HG02885 (cell line): ENCODE data around the gene ZNG1A.
"Not testable (repeated sequence)": the region's sequence is repeated elsewhere in the genome, so short reads cannot be mapped to it uniquely, and the experiment has no call there.

Experiments used
- ATAC-seq: cut with Tn5 transposase; IDR thresholded peaks from one replicate; pipeline ENCODE4 v1.9.1; 2021; ENCODE audit warnings: mild to moderate bottlenecking; ENCODE audit not compliant: unreplicated experiment, poor library complexity

ZNG1A gene

GRCh38 chr9:100430-100829 lies 78.4 kb downstream of the ZNG1A start:
- not testable (repeated sequence) for ATAC-seq

GRCh38 chr9:99867-100266 lies 79.0 kb downstream of the ZNG1A start:
- not testable (repeated sequence) for ATAC-seq

DNA sequence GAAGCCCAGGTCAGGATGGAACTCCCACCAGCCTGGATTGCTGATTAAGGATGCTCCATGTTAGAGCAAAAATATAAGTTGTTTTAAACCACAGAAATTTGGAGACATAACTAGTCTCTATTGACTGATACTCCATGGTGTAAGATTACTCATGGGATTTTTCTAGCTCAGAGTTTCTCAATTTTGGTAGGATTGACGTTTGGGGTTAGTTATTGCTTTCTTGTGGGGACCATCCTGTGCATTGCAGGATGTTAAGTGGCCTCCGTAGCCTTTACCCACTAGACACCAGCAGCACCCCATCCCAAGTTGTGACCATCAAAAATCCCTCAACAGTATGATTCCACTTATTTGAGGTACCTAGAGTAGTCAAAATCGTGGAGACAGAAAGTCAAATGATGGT lies 80.1 kb downstream of the ZNG1A start:
- not testable (repeated sequence) for ATAC-seq

DNA sequence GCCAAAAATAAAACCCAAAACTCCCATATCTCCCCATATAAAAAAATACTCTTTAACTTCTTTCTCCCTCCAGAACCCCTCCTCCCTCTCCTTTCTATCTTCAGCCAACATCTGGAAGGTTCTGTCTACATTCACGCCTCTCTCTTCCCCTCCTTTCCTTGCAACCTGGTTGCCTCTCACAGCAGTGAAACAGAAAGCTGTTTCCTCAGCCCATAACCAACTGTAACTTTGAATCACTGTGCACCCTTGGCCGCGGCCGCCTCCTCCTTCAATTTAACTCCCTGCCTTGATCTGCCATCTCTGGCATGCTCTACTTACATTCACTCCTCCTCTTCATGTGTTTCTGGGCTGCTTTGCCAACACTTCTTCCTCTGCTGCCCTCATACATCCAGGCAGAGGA lies 83.9 kb downstream of the ZNG1A start:
- not testable (repeated sequence) for ATAC-seq

DNA sequence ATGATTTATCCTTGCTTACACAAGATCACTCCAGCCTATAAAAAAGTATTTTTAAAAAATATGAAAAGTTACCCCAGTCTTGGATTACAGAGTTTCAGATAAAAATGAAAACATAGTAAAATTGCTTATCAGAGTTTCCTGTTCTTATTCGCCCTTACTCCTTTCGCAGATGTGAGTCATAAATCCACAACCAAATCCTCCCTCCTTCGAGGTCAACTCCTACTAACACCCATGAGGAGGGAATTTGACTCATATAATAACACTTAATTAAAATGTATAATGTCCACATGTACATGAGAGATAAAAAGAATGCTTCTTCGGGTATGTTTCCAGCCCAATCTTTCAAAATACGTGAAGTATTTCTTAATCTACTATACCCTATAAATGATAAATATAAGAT lies 84.5 kb downstream of the ZNG1A start:
- ATAC-seq, result not testable (repeated sequence)

DNA sequence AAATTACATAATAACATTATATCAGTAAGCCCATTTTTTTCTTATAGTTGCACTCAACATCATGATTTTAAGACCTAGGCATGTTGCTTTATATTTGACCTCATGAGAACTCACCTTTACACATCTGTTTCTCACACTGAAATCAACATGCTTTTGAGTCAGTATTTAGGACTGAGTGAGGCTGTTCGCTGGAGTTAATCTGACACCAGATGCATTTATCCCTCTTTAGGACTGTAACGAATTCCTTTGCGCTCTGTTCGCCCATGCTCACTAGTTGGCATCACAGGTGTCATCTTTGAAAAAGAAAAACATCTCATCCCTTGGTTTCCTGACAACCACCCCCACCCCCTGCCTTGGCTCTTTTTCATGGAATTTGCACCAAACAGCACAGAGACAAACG lies 84.9 kb downstream of the ZNG1A start:
- not testable (repeated sequence) for ATAC-seq

- not testable (repeated sequence) for ATAC-seq
Measured at GRCh38 chr9:90851-91250, 88.0 kb downstream of the ZNG1A start.

DNA sequence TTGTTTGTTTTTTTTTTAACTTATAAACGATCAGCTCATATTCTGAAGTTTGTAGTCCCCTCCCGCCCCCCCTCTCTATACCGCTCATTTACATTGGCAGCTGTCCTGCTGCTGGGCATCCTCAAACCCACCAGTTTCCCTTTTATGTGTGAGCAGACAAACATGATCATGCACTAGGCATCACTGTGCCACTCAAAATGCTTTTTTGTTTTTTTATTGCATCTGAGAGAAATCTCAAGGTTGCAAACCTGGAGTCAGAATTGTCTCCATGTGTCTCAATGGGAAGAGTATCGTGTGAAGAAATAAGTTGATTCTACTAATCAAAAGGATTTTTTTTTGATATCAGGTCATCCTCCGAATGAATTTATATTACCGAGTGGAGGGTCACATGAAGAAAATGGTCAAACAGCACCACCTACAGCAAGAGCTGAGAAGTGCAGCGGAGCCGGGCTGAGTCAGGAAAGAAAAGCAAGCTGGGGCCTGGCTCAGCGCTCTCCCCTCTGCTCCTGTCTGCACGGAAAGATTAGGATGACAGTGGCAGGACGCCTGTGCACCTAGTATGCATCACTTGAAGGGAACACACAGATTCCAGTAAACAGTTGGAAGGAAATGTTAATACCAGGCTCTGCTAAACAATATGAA lies 90.3 kb downstream of the ZNG1A start:
- peak; percentile 87 for ATAC-seq

- ATAC-seq, result not testable (repeated sequence)
Measured at GRCh38 chr9:87860-88259, 91.0 kb downstream of the ZNG1A start.

GRCh38 chr9:87105-87504 lies 91.8 kb downstream of the ZNG1A start:
- not testable (repeated sequence) for ATAC-seq

DNA sequence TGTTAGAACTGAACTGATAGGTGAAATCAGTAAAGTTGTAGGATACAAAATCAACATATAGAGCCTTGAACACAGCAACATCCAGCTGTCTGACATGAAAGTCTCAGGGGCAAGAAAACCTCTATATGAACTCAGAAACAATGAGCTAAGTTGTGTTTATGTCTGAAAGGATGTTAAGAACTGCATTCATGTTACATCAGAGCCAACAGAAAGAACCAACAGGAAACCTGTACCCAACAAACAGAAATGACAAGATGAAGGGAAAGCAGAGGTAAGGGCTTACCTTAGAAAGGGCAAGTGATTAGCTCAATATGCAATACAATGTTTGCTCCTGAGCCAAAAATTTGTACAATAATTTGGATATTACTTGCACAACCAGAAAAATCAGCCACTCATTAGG lies 92.2 kb downstream of the ZNG1A start:
- ATAC-seq, result not testable (repeated sequence)

- ATAC-seq, result not testable (repeated sequence)
Measured at GRCh38 chr9:82932-83689, 95.7 kb downstream of the ZNG1A start.

GRCh38 chr9:78333-78732 lies 100.5 kb downstream of the ZNG1A start:
- not testable (repeated sequence) for ATAC-seq

GRCh38 chr9:76389-76788 lies 102.5 kb downstream of the ZNG1A start:
- ATAC-seq, result not testable (repeated sequence)

- not testable (repeated sequence) for ATAC-seq
Measured at GRCh38 chr9:73900-74525, 104.8 kb downstream of the ZNG1A start.

DNA sequence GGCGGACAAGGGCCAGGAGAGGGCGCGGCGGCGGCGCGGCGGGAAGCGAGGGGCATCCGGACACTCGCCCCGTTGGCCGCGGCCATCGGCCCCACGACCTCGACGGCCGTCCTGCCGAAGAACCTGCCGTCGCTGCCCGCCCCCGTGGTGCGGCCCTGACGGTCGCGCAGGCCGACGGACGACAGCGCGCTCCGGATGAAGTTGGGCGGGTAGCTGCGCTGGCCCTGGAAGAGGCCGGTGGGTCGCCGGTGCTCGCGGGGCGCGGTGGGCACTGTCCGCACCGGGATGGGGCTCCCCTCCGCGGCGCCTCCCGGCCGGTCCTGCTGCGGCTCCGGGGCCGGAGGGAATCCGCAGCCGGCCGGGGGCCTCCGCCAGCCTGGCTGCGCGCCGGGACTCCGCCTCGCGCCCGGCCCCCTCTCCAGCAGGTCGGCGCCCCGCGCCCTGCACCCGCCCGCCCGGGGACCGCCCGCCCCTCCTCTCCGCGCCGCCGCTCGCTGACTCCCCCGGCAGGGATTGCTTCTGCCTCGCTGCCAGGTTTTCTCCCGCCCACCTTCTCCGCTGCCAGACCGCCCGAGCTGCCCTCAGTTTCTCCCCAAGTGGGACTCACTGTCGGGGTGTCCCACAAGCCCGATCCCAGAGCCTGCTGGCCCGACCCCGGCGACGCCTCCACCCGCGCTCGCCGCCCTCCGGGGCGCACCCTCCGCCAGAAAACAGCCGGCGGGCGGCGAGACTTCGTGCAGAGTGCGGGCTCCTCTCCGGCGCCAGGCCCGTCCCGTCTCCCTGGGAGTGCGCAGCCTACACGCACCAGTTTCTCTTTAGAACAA lies 105.6 kb downstream of the ZNG1A start:
- ATAC-seq, result not testable (repeated sequence)
